ENCODE measurements around the gene DCBLD1. TPM values are rescaled to one million over a fixed set of nuclear protein-coding genes. Genes with fewer than 3 reads are reported as not detected.

Gene DCBLD1
- total RNA-seq, 4 donors from 2014 or later, result 19.8 to 35.0 (median 27.8) TPM

DNA sequence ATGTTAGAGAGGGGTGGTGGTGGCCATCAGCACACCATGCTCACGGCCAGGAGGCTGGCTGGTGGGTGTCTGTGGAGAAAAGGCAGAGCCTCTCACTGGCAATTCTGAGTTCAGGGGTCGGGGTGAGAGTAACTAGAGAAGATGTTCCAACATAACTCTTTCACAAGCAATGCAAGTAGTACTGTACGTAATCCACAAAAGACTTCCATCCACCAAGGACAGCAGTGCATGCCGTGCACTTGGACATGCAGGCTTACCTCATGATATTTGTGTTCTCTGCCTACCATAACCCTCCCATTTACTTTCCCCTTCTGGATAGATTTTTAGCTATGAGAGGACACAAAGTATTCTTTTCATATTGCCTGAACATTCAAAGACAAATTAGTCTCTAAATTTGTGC is 51.3 kb downstream of the DCBLD1 start:
- Histone ChIP-seq H3K9me3 (no peaks in the 10 kb centered on the region), H3K27ac (peak overlapping the region in 1 of 4 donors; percentile 18), H3K36me3 (peaks cover 0 to 14% (median 0%) of the 10 kb centered on the region in 3 donors), H3K4me1 (no peaks in the 10 kb centered on the region), H3K4me3 (no peak overlapping the region), H3K27me3 (no peaks in the 10 kb centered on the region)
- DNase-seq, result no peak
- no peak for TF ChIP-seq POLR2A (IDR thresholded peaks at IDR 0.05)
- TF ChIP-seq, protein P1, sequence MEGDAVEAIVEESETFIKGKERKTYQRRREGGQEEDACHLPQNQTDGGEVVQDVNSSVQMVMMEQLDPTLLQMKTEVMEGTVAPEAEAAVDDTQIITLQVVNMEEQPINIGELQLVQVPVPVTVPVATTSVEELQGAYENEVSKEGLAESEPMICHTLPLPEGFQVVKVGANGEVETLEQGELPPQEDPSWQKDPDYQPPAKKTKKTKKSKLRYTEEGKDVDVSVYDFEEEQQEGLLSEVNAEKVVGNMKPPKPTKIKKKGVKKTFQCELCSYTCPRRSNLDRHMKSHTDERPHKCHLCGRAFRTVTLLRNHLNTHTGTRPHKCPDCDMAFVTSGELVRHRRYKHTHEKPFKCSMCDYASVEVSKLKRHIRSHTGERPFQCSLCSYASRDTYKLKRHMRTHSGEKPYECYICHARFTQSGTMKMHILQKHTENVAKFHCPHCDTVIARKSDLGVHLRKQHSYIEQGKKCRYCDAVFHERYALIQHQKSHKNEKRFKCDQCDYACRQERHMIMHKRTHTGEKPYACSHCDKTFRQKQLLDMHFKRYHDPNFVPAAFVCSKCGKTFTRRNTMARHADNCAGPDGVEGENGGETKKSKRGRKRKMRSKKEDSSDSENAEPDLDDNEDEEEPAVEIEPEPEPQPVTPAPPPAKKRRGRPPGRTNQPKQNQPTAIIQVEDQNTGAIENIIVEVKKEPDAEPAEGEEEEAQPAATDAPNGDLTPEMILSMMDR (IDR thresholded peaks at IDR 0.05), result no peak

DNA sequence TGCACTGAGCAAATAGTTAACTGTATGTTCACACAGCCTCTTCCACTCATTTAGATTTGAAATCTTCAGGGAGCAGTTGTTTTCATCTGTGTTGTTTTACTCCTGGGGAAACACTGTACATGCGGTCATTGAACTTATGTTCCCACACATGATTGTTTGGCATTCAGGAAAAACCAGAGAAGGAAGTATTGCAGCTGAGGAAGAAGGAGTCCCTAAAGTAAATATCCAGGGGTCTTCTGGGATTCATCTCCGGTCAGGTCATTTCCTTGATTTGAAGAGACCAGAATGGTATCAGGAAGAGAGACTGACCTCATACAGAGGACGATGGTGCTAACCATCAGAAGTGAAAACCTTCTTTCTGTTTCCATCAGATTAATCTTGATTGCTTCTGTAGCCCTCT is 52.5 kb downstream of the DCBLD1 start:
- H3K4me3 ChIP-seq, result no peak overlapping the region
- peaks cover 0 to 14% (median 0%) of the 10 kb centered on the region in 3 donors for H3K36me3 ChIP-seq
- H3K9me3 ChIP-seq, result no peaks in the 10 kb centered on the region
- H3K4me1 ChIP-seq, result no peaks in the 10 kb centered on the region
- no peak for DNase-seq
- TF ChIP-seq POLR2A (IDR thresholded peaks at IDR 0.05), result no peak
- TF ChIP-seq, protein P1 (IDR thresholded peaks at IDR 0.05), result no peak
- H3K27ac ChIP-seq, result no peak overlapping the region
- H3K27me3 ChIP-seq, result no peaks in the 10 kb centered on the region

DNA sequence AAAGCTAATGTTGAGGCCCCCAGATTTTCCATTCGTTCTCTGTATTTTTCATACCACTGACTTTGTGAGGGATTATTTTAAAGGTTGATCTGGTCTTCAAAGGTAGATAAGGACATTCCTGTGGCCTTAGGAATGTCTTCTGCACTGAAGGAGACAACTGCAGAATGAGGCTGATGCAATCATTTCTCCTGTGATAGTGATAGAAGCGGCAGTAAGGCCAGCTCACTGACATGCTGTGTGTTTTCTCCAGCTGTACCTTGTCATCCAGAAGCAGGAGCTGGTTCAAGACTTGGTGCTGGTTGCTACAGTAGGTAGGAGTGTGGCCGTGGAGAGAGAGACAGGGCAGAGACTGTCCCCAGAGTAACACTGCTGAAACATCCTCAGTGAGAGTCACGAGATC is 53.8 kb downstream of the DCBLD1 start:
- no peak for DNase-seq
- Histone ChIP-seq H3K36me3 (peaks cover 0 to 25% (median 0%) of the 10 kb centered on the region in 3 donors), H3K27me3 (no peaks in the 10 kb centered on the region), H3K9me3 (no peaks in the 10 kb centered on the region), H3K4me3 (no peak overlapping the region), H3K27ac (no peak overlapping the region), H3K4me1 (no peaks in the 10 kb centered on the region)
- TF ChIP-seq, protein P1 (IDR thresholded peaks at IDR 0.05), result no peak
- TF ChIP-seq POLR2A (IDR thresholded peaks at IDR 0.05), result no peak

GRCh38 chr6:117538615-117539014 is 56.1 kb downstream of the DCBLD1 start:
- Histone ChIP-seq H3K27me3 (no peaks in the 10 kb centered on the region), H3K36me3 (peaks cover 0 to 26% (median 0%) of the 10 kb centered on the region in 3 donors), H3K4me1 (no peaks in the 10 kb centered on the region), H3K4me3 (no peak overlapping the region), H3K9me3 (no peaks in the 10 kb centered on the region), H3K27ac (no peak overlapping the region)
- no peak for DNase-seq
- TF ChIP-seq POLR2A (IDR thresholded peaks at IDR 0.05), result no peak

DNA sequence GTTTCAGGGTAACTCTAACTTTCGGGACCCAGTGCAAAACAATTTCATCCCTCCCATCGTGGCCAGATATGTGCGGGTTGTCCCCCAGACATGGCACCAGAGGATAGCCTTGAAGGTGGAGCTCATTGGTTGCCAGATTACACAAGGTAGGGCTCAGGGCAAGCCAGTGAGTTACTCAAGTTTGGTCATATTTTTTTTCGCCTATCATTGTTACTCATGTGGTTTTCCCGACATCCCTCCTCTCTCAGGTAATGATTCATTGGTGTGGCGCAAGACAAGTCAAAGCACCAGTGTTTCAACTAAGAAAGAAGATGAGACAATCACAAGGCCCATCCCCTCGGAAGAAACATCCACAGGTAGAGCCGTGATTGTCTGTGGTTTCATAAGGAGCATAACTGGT is 58.2 kb downstream of the DCBLD1 start:
- no peak for DNase-seq
- Histone ChIP-seq H3K9me3 (no peaks in the 10 kb centered on the region), H3K36me3 (peaks cover 0 to 26% (median 0%) of the 10 kb centered on the region in 3 donors), H3K27ac (no peak overlapping the region), H3K27me3 (no peaks in the 10 kb centered on the region), H3K4me3 (no peak overlapping the region), H3K4me1 (no peaks in the 10 kb centered on the region)
- TF ChIP-seq, protein P1 (IDR thresholded peaks at IDR 0.05), result no peak
- no peak for TF ChIP-seq POLR2A (IDR thresholded peaks at IDR 0.05)

DNA sequence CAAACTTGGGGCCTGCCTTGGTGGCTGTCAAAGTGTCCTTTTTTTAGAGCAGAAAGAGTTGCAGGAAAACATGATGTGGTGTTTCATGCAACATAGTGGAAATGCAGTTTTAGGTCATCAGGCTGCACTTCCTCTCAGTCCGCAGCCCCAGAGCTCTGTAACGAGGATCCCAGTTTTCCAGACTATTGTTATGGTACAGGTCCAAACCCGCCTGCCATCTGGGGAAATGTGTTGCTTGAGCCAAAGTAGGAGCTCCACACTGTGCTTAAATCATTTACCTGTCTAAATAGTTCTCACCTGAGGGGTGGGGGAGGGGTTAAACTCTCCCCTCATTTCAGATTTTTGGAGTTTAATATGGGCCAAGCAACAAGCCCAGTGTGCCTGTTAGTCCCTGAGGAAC is 60.0 kb downstream of the DCBLD1 start:
- Histone ChIP-seq H3K36me3 (peaks cover 0 to 37% (median 0%) of the 10 kb centered on the region in 3 donors), H3K27ac (no peak overlapping the region), H3K4me1 (no peaks in the 10 kb centered on the region), H3K9me3 (no peaks in the 10 kb centered on the region), H3K4me3 (no peak overlapping the region), H3K27me3 (no peaks in the 10 kb centered on the region)
- DNase-seq, result no peak
- TF ChIP-seq, protein P1 (IDR thresholded peaks at IDR 0.05), result no peak
- no peak for TF ChIP-seq POLR2A (IDR thresholded peaks at IDR 0.05)

Data from Peyer's patch (tissue), 4 donors.